ENCODE data around the gene SYNPR. TPM values are rescaled to one million over a fixed set of nuclear protein-coding genes. Genes with fewer than 3 reads are reported as not detected.

Gene SYNPR
- total RNA-seq, 1 experiment from 2014 or later: 0.17 TPM

GRCh38 chr3:63355809-63356208, 77.7 kb downstream of the SYNPR start:
- no peak overlapping the region for H2BK5ac ChIP-seq (ENCODE audit: insufficient read length, low read length)
- no peaks in the 10 kb centered on the region for H3K27me3 ChIP-seq (ENCODE audit: insufficient read depth, low read length)
- no peak overlapping the region for H2AFZ ChIP-seq (ENCODE audit: low read length)
- H3K4me1 ChIP-seq (ENCODE audit: insufficient read depth, low read length): no peaks in the 10 kb centered on the region
- TF ChIP-seq, protein P1, sequence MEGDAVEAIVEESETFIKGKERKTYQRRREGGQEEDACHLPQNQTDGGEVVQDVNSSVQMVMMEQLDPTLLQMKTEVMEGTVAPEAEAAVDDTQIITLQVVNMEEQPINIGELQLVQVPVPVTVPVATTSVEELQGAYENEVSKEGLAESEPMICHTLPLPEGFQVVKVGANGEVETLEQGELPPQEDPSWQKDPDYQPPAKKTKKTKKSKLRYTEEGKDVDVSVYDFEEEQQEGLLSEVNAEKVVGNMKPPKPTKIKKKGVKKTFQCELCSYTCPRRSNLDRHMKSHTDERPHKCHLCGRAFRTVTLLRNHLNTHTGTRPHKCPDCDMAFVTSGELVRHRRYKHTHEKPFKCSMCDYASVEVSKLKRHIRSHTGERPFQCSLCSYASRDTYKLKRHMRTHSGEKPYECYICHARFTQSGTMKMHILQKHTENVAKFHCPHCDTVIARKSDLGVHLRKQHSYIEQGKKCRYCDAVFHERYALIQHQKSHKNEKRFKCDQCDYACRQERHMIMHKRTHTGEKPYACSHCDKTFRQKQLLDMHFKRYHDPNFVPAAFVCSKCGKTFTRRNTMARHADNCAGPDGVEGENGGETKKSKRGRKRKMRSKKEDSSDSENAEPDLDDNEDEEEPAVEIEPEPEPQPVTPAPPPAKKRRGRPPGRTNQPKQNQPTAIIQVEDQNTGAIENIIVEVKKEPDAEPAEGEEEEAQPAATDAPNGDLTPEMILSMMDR (conservative IDR thresholded peaks at IDR 0.05): no peak
- no peak for DNase-seq
- H3K4me1 Mint-ChIP-seq: peaks cover 5% of the 10 kb centered on the region in 2 experiments
- H2BK120ac ChIP-seq (ENCODE audit: low read depth, low read length, poor library complexity, severe bottlenecking): no peak overlapping the region
- H3K36me3 Mint-ChIP-seq (ENCODE audit: insufficient read depth in 1 of 3, low read depth in 3 of 3): no peaks in the 10 kb centered on the region; a peak in 1 of 7 replicates
- H3K27ac Mint-ChIP-seq: no peak overlapping the region; a peak in 1 of 7 replicates
- no peak overlapping the region for H4K5ac ChIP-seq (ENCODE audit: insufficient read length, low read depth, low read length)
- peaks cover 0 to 3% of the 10 kb centered on the region in 2 experiments; a peak in 1 of 5 replicates for H3K9me3 Mint-ChIP-seq
- H3K79me1 ChIP-seq (ENCODE audit: insufficient read depth, low read depth, low read length, poor library complexity, severe bottlenecking): no peaks in the 10 kb centered on the region
- H2BK12ac ChIP-seq (ENCODE audit: insufficient read length, low read depth, low read length): no peak overlapping the region
- no peak overlapping the region for H2BK20ac ChIP-seq (ENCODE audit: low read depth, low read length, poor library complexity, severe bottlenecking)
- no peaks in the 10 kb centered on the region for H3K23me2 ChIP-seq (ENCODE audit: insufficient read length, low read depth, low read length, poor library complexity, severe bottlenecking)
- H3K4me3 Mint-ChIP-seq: no peak overlapping the region
- no peak overlapping the region for H3K4me2 ChIP-seq (ENCODE audit: insufficient read depth, insufficient read length, low read length)
- no peak overlapping the region for H2AK5ac ChIP-seq (ENCODE audit: insufficient read length, low read length)
- H3K9me3 ChIP-seq (ENCODE audit: control insufficient read depth, low read depth, low read length): no peaks in the 10 kb centered on the region
- no peak overlapping the region for H3K56ac ChIP-seq (ENCODE audit: insufficient read length, low read depth, low read length)
- peaks cover 1% of the 10 kb centered on the region; the same call in 1 of the 2 replicates for H3K27me3 Mint-ChIP-seq (ENCODE audit: low read depth)
- H3K4ac ChIP-seq (ENCODE audit: low read depth, low read length): no peak overlapping the region
- no peak overlapping the region for H3K23ac ChIP-seq (ENCODE audit: insufficient read length, low read depth, low read length)
- H3K79me2 ChIP-seq (ENCODE audit: insufficient read depth, low read length): no peaks in the 10 kb centered on the region; the same call in 1 of the 2 replicates
- no peak overlapping the region for H3K9ac ChIP-seq (ENCODE audit: extremely low read depth, insufficient read length, low read length)
- H3T11ph ChIP-seq (ENCODE audit: low read length): no peak overlapping the region
- no peak overlapping the region for H3K27ac ChIP-seq (ENCODE audit: insufficient read length, low read depth, low read length)
- H4K8ac ChIP-seq (replicated peaks; ENCODE audit: insufficient read length, low read depth, low read length): no peak overlapping the region
- no CpG with 5 or more reads among the region's 2 CpGs for WGBS (ENCODE audit: extremely low coverage, insufficient read length, low lambda C conversion rate)
- no peak overlapping the region for H3K18ac ChIP-seq (ENCODE audit: insufficient read length, low read depth, low read length)
- H3K14ac ChIP-seq (ENCODE audit: insufficient read depth, low read length): no peak overlapping the region
- H4K91ac ChIP-seq (ENCODE audit: insufficient read length, low read depth, low read length): no peak overlapping the region
- H4K20me1 ChIP-seq (ENCODE audit: control insufficient read depth, insufficient read depth, insufficient read length): no peaks in the 10 kb centered on the region
- H2BK15ac ChIP-seq (ENCODE audit: low read depth, low read length): no peak overlapping the region

Measured in H9 (cell line).